Dendritic cell treated with granulocyte-macrophage colony-stimulating factor and Interleukin-4, amounts not matched to agents 40 ng/mL and 50 ng/mL, for 4 days (primary cell): ENCODE measurements around the gene FLYWCH1.

Experiments used
- H3K27ac Mint-ChIP-seq: one replicate; pipeline ENCODE4 v1.8.0; 2022; ENCODE audit warnings: mild to moderate bottlenecking, mixed read lengths
- H3K27me3 Mint-ChIP-seq: one replicate; pipeline ENCODE4 v1.8.0; 2022; ENCODE audit warnings: mild to moderate bottlenecking, mixed read lengths
- H3K36me3 Mint-ChIP-seq: one replicate; pipeline ENCODE4 v1.8.0; 2022; ENCODE audit warnings: low read depth, mixed read lengths
- H3K4me1 Mint-ChIP-seq: one replicate; pipeline ENCODE4 v1.8.0; 2022; ENCODE audit warnings: low read depth, mixed read lengths
- H3K4me3 Mint-ChIP-seq: one replicate; pipeline ENCODE4 v1.8.0; 2022; ENCODE audit warnings: mild to moderate bottlenecking, moderate library complexity, mixed read lengths
- H3K9me3 Mint-ChIP-seq: one replicate; pipeline ENCODE4 v1.8.0; 2022; ENCODE audit warnings: mixed read lengths
- intact Hi-C: fragments of 100-400 bp; cut with micrococcal nuclease; formaldehyde crosslinking; loops from one replicate; pipeline ENCODE4 v1.15.0; 2022

FLYWCH1 gene

GRCh38 chr16:2956579-2956956 is 44.8 kb downstream of the FLYWCH1 start:
- Mint-ChIP-seq H3K4me1 (peaks cover 17% of the 10 kb centered on the region), H3K27ac (peak overlapping the region; percentile 8), H3K27me3 (peaks cover 40% of the 10 kb centered on the region), H3K9me3 (no peaks in the 10 kb centered on the region), H3K4me3 (no peak overlapping the region), H3K36me3 (no peaks in the 10 kb centered on the region)
- intact Hi-C loops, result no loop called here

DNA sequence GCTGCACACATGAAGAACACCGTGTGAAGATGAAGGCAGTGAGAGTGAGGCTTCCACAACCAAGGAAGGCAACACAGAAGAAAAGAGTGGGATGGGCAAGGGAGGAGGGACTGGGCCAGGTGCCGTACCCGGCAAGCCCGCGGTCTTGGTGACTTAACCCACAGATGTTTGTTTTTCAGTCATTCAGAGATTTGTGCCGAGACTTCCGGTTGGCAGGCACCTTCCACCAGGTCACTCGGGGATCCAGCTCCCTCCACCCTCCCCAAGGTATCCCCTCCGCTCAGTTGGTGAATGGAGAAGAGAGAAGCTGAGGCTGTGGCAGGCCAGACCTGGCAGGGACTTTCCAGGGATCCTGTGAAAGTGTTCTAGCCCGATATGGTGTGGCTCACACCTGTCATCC is 47.5 kb downstream of the FLYWCH1 start:
- no peaks in the 10 kb centered on the region for H3K36me3 Mint-ChIP-seq
- H3K9me3 Mint-ChIP-seq, result no peaks in the 10 kb centered on the region

DNA sequence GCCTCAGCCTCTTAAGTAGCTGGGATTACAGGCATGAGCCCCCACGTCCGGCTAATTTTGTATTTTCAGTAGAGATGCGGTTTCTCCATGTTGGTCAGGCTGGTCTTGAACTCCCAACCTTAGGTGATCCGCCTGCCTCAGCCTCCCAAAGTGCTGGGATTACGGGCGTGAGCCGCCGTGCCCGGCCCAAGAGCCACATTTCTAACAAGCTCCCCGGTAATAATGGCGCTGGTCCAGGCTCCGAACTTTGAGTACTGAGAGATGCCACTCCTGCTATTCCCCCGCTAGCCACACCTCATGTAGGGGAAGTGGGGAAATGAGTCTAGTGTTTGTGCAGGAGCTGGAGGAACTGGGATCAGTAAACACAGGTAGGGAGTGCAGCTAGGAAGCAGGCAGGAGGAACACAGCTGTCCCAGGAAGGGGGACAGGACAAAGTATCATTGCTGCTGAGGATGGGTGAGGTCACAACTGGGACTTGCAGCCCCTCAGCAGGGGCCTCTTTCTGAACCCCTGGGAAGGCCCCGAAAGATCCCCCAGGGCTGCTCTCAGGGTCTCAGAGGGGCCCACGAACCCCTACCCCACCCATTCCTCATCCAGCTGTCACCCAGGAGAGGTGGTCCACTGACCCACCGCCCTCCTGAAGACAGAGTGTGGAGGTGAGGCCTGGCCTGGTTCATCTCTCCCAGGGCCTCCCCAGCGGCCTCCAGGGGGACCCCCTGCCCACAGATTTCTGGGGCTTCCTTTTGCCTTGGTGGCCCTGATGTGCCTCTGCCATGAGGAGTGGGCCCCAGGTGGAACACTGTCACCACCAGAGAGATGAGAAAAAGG is 48.7 kb downstream of the FLYWCH1 start:
- intact Hi-C loops, result no loop called here
- H3K27ac Mint-ChIP-seq, result no peak overlapping the region
- H3K4me3 Mint-ChIP-seq, result no peak overlapping the region
- no peaks in the 10 kb centered on the region for H3K9me3 Mint-ChIP-seq
- peaks cover 71% of the 10 kb centered on the region for H3K27me3 Mint-ChIP-seq
- H3K36me3 Mint-ChIP-seq, result no peaks in the 10 kb centered on the region
- H3K4me1 Mint-ChIP-seq, result peaks cover 46% of the 10 kb centered on the region

More for the DNA sequence above, 47.5 kb downstream of the FLYWCH1 start:
- Mint-ChIP-seq H3K4me3 (no peak overlapping the region), H3K27ac (no peak overlapping the region), H3K4me1 (peaks cover 41% of the 10 kb centered on the region), H3K27me3 (peaks cover 63% of the 10 kb centered on the region)
- intact Hi-C loops, result no loop called here

DNA sequence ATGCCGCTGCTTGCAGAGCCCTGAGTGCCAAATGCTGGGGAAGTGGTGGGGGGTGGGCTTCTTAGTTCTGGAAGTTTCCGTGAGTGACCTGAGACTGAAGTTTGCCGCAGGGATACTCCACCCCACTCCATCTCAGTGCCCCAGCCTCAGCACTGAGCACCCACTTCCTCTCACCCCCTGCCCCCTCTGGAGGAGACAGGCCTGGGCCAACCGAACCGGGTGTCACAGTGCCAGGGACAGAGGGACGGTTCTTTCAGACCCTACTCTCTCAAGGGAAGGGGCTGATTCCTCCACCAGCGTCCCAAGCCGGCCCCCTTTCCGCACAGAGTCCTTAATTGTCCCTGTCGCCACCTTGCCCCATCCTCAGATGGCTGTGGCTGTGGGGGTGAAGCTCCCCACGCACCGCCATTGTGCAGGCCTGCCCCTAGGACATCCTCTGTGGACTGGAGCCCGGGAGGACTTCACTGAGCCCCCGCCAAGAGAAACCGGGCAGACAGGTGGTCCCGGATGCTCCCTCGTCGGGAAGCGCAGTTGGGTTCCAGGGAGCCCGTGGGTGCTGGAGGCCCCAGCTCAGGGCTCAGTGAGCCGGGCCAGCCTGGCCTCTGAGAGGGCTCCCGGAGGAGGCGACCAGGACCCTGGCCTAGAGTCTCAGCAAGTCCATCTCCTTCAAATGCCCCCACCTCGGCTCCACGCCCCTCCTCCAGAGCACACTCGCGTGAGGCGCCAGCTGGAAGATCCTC is 50.8 kb downstream of the FLYWCH1 start:
- intact Hi-C loops, result no loop called here
- Mint-ChIP-seq H3K36me3 (no peaks in the 10 kb centered on the region), H3K4me1 (peaks cover 34% of the 10 kb centered on the region), H3K27me3 (peaks cover 79% of the 10 kb centered on the region), H3K4me3 (no peak overlapping the region), H3K27ac (no peak overlapping the region), H3K9me3 (no peaks in the 10 kb centered on the region)

- Mint-ChIP-seq H3K4me1 (peaks cover 39% of the 10 kb centered on the region), H3K36me3 (peaks cover 6% of the 10 kb centered on the region), H3K27me3 (peaks cover 86% of the 10 kb centered on the region), H3K9me3 (no peaks in the 10 kb centered on the region), H3K4me3 (peak overlapping the region; percentile 57), H3K27ac (no peak overlapping the region)
- intact Hi-C loops, result no loop called here
These were observed 51.5 kb downstream of the FLYWCH1 start for GRCh38 chr16:2963074-2963722.

- H3K4me1 Mint-ChIP-seq, result peaks cover 46% of the 10 kb centered on the region
- H3K9me3 Mint-ChIP-seq, result no peaks in the 10 kb centered on the region
- no peak within 1 kb of the TSS for H3K27ac Mint-ChIP-seq
- peaks cover 86% of the 10 kb centered on the region for H3K27me3 Mint-ChIP-seq
- peaks cover 6% of the 10 kb centered on the region for H3K36me3 Mint-ChIP-seq
- H3K4me3 Mint-ChIP-seq, result peak within 1 kb of the TSS; percentile 57
- intact Hi-C loops, result no loop called here
These were observed 52.2 kb downstream of the FLYWCH1 start, which contains the start of gene KREMEN2 for GRCh38 chr16:2963723-2964474. Gene KREMEN2 (plus strand): TSS chr16:2964275. CDS start chr16:2964521, 246 bp downstream.

DNA sequence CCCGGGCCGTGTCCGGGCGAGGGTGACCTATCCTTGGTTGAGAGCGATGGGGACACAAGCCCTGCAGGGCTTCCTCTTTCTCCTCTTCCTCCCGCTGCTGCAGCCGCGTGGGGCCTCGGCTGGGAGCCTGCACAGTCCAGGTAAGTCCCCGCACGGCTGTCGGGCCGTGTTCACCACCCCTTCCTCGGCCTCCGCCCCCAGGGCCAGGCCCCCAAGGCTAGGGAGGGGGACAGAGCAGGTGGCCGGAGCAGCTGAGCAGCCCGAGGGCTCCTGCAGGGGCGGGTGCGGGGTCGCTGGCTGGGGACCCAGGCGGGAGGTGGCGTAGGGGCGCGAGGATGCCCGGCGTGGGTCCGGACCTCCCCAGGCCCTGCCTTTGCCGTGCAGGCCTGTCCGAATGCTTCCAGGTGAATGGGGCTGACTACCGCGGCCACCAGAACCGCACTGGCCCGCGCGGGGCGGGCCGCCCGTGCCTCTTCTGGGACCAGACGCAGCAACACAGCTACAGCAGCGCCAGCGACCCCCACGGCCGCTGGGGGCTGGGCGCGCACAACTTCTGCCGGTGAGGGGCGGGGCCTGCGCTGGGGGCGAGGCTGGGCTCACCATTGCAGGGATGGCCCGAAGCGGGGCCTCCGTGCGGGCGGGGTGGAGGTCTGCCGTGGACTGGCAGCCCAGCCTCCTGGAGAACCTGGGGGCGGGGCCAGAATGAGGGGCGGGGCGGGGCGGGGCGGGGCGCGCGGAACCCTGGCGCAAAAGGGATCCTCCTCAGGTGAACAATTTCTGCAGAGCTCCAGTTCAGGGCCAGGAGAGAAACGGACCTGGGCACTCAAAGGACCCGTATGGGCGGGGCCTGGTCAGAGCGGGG is 53.0 kb downstream of the FLYWCH1 start:
- Mint-ChIP-seq H3K9me3 (no peaks in the 10 kb centered on the region), H3K36me3 (peaks cover 6% of the 10 kb centered on the region), H3K27ac (no peak overlapping the region), H3K4me1 (peaks cover 46% of the 10 kb centered on the region), H3K27me3 (peaks cover 79% of the 10 kb centered on the region), H3K4me3 (peak overlapping the region; percentile 57)
- intact Hi-C loops, result no loop called here

- intact Hi-C loops, result no loop called here
- H3K4me3 Mint-ChIP-seq, result no peak overlapping the region
- H3K4me1 Mint-ChIP-seq, result peaks cover 56% of the 10 kb centered on the region
- H3K27me3 Mint-ChIP-seq, result peaks cover 64% of the 10 kb centered on the region
- no peak overlapping the region for H3K27ac Mint-ChIP-seq
- H3K9me3 Mint-ChIP-seq, result no peaks in the 10 kb centered on the region
- peaks cover 20% of the 10 kb centered on the region for H3K36me3 Mint-ChIP-seq
These were observed 54.5 kb downstream of the FLYWCH1 start for GRCh38 chr16:2966043-2966807.

GRCh38 chr16:2966808-2967191 is 55.1 kb downstream of the FLYWCH1 start:
- H3K36me3 Mint-ChIP-seq, result peaks cover 25% of the 10 kb centered on the region
- intact Hi-C loops, result no loop called here
- H3K9me3 Mint-ChIP-seq, result no peaks in the 10 kb centered on the region
- H3K4me1 Mint-ChIP-seq, result peaks cover 58% of the 10 kb centered on the region
- H3K4me3 Mint-ChIP-seq, result no peak overlapping the region
- no peak overlapping the region for H3K27ac Mint-ChIP-seq
- H3K27me3 Mint-ChIP-seq, result peaks cover 59% of the 10 kb centered on the region

DNA sequence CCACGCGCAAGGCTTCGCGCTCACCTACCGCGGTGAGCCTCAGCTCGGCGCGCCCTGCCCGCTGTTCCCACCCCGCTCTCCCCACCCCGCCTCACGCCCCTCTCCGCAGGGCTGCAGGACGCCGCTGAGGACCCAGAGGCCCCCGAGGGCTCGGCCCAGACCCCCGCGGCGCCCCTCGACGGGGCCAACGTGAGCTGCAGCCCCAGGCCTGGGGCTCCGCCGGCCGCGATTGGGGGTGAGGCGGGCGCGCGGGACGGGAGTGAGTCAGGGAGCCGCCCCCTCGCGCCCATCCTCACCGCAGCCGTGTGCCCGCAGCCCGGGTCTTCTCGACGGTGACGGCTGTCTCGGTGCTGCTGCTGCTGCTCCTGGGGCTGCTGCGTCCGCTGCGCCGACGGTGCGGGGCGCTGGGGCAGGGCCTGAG is 55.5 kb downstream of the FLYWCH1 start:
- H3K4me1 Mint-ChIP-seq, result peaks cover 58% of the 10 kb centered on the region
- intact Hi-C loops, result no loop called here
- H3K36me3 Mint-ChIP-seq, result peaks cover 30% of the 10 kb centered on the region
- no peak overlapping the region for H3K4me3 Mint-ChIP-seq
- no peaks in the 10 kb centered on the region for H3K9me3 Mint-ChIP-seq
- no peak overlapping the region for H3K27ac Mint-ChIP-seq
- peaks cover 54% of the 10 kb centered on the region for H3K27me3 Mint-ChIP-seq

DNA sequence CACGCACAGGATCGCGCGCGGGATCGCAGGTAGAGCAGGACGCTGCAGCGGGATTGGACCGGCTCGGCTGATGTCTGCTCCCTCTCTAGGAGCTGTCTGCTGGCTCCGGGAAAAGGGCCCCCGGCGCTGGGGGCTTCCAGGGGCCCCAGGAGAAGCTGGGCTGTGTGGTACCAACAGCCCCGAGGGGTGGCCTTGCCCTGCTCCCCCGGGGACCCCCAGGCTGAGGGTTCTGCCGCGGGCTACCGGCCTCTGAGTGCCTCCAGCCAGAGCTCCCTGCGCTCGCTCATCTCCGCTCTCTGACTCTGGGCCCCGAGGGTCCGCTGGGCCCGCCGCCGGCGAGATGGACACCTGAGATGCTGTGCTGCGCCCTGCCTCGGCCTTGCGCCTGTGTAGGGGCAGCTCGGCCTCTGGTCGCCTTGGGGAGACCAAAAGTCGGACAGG is 56.0 kb downstream of the FLYWCH1 start:
- H3K9me3 Mint-ChIP-seq, result no peaks in the 10 kb centered on the region
- peak overlapping the region; percentile 71 for H3K27ac Mint-ChIP-seq
- H3K36me3 Mint-ChIP-seq, result peaks cover 35% of the 10 kb centered on the region
- peaks cover 49% of the 10 kb centered on the region for H3K27me3 Mint-ChIP-seq
- H3K4me3 Mint-ChIP-seq, result peak overlapping the region; percentile 86
- intact Hi-C loops, result no loop called here
- peaks cover 55% of the 10 kb centered on the region for H3K4me1 Mint-ChIP-seq

GRCh38 chr16:2968368-2968737 is 56.6 kb downstream of the FLYWCH1 start:
- H3K36me3 Mint-ChIP-seq, result peaks cover 41% of the 10 kb centered on the region
- peaks cover 46% of the 10 kb centered on the region for H3K27me3 Mint-ChIP-seq
- H3K4me1 Mint-ChIP-seq, result peaks cover 52% of the 10 kb centered on the region
- H3K9me3 Mint-ChIP-seq, result no peaks in the 10 kb centered on the region
- peak overlapping the region; percentile 71 for H3K27ac Mint-ChIP-seq
- peak overlapping the region; percentile 86 for H3K4me3 Mint-ChIP-seq
- intact Hi-C loops, result no loop called here
